H1 (cell line): ENCODE data around the gene VAT1L. TPM values are rescaled to one million over a fixed set of nuclear protein-coding genes. Genes with fewer than 3 reads are reported as not detected.

Experiments
- CTCF ChIA-PET: fragments of 300-600 bp; sonication (Branson Sonifier 250); formaldehyde crosslinking; loops from one replicate; lab custom pipeline; 2021; ENCODE audit not compliant: partially characterized antibody; lab: Charles Lee
- POLR2A ChIA-PET: fragments of 300-600 bp; sonication (Branson Sonifier 250); formaldehyde crosslinking; loops from one replicate; lab custom pipeline; 2021; ENCODE audit warnings: inconsistent platforms; ENCODE audit not compliant: partially characterized antibody; lab: Charles Lee
- DNase-seq, 2 experiments: peaks; one replicate each; pipeline versions ENCODE4 v3.0.0 to v3.0.0-alpha.2; 2010 to 2022; ENCODE audit warnings: low spot score in 2 of 2, low read depth in 1 of 2, mixed read lengths in 1 of 2
- FAIRE-seq: peaks from 2 replicates; lab custom pipeline; 2011; peaks lifted over from hg19 to GRCh38; lab: Jason Lieb, UNC
- H2AFZ ChIP-seq: 2 replicates; pipeline ENCODE4 v1.8.1; 2012; ENCODE audit warnings: low read length, inconsistent platforms
- H2AK5ac ChIP-seq: 2 replicates; pipeline ENCODE4 v1.6.1; 2013; ENCODE audit warnings: low read depth, low read length
- H2BK120ac ChIP-seq: replicated peaks from 2 replicates; pipeline ENCODE3; 2013; ENCODE audit warnings: low read depth, low read length, inconsistent platforms
- H2BK12ac ChIP-seq: 2 replicates; pipeline ENCODE4 v1.6.1; 2013; ENCODE audit warnings: low read depth, low read length
- H2BK15ac ChIP-seq: 2 replicates; pipeline ENCODE4 v1.6.1; 2013; ENCODE audit warnings: low read length
- H2BK20ac ChIP-seq: 2 replicates; pipeline ENCODE4 v1.6.1; 2013; ENCODE audit warnings: low read length
- H2BK5ac ChIP-seq: 2 replicates; pipeline ENCODE4 v1.6.1; 2013; ENCODE audit warnings: low read depth, low read length
- H3K14ac ChIP-seq: 2 replicates; pipeline ENCODE4 v1.6.1; 2013; ENCODE audit warnings: inconsistent platforms; ENCODE audit not compliant: insufficient read length
- H3K18ac ChIP-seq: 2 replicates; pipeline ENCODE4 v1.6.1; 2013; ENCODE audit warnings: low read length; ENCODE audit errors: extremely low read depth
- H3K23ac ChIP-seq: 2 replicates; pipeline ENCODE4 v1.6.1; 2013; ENCODE audit warnings: inconsistent platforms; ENCODE audit not compliant: insufficient read length
- H3K23me2 ChIP-seq: 2 replicates; pipeline ENCODE4 v1.6.1; 2013; ENCODE audit warnings: low read depth, low read length
- H3K27ac ChIP-seq: 2 replicates; pipeline ENCODE4 v1.6.1; 2011; ENCODE audit warnings: low read depth, low read length, inconsistent platforms
- H3K27me3 ChIP-seq, 4 experiments: replicated peaks in 1 of 4; 1 replicate in 1 of 4; 2 replicates in 3 of 4; pipeline versions ENCODE4 v1.6.1 to v1.8.1; 2011 to 2013; ENCODE audit warnings: low read length in 3 of 4, mild to moderate bottlenecking in 3 of 4, inconsistent platforms in 2 of 4, mixed read lengths in 2 of 4, moderate library complexity in 1 of 4; ENCODE audit not compliant: control insufficient read depth in 3 of 4, insufficient read depth in 3 of 4; ENCODE audit errors: extremely low read depth in 1 of 4
- H3K36me3 ChIP-seq, 4 experiments: 2 replicates each; pipeline versions ENCODE4 v1.6.1 to v1.8.1; 2011 to 2013; ENCODE audit warnings: mild to moderate bottlenecking in 4 of 4, low read length in 3 of 4, moderate library complexity in 2 of 4, control low read depth in 1 of 4, inconsistent platforms in 1 of 4; ENCODE audit not compliant: insufficient read depth in 4 of 4, control insufficient read depth in 2 of 4
- H3K4ac ChIP-seq: replicated peaks from 2 replicates; pipeline ENCODE3; 2013; ENCODE audit warnings: low read length, low read depth, mixed read lengths, inconsistent platforms; ENCODE audit not compliant: insufficient read length
- H3K4me1 ChIP-seq, 4 experiments: replicated peaks in 1 of 4; 1 replicate in 1 of 4; 2 replicates in 3 of 4; pipeline versions ENCODE4 v1.6.1 to v1.8.1; 2011 to 2013; ENCODE audit warnings: low read length in 3 of 4, inconsistent platforms in 2 of 4, mixed read lengths in 1 of 4; ENCODE audit not compliant: insufficient read depth in 4 of 4, control insufficient read depth in 3 of 4
- H3K4me2 ChIP-seq, 2 experiments: 2 replicates each; pipeline versions ENCODE4 v1.6.1 to v1.8.1; 2011 to 2013; ENCODE audit warnings: low read depth in 2 of 2, low read length in 2 of 2, control low read depth in 1 of 2, inconsistent platforms in 1 of 2, mild to moderate bottlenecking in 1 of 2; ENCODE audit not compliant: insufficient read depth in 1 of 2
- H3K4me3 ChIP-seq, 4 experiments: fragments of 200-600, 300-600 bp in 1 of 4; sonication (generic), shearing (Covaris generic), sonication (Bioruptor Twin) in 1 of 4; 2 replicates each; pipeline versions ENCODE4 v1.5.1 to v1.8.1; 2011 to 2016; ENCODE audit warnings: low read length in 4 of 4, low read depth in 3 of 4, control low read depth in 2 of 4, inconsistent platforms in 2 of 4, mild to moderate bottlenecking in 2 of 4, mixed read lengths in 1 of 4, moderate library complexity in 1 of 4; ENCODE audit not compliant: insufficient read depth in 2 of 4; ENCODE audit errors: extremely low read depth in 1 of 4
- H3K56ac ChIP-seq: replicated peaks from 2 replicates; pipeline ENCODE3; 2013; ENCODE audit warnings: low read depth, mild to moderate bottlenecking, mixed read lengths, low read length, inconsistent platforms; ENCODE audit not compliant: insufficient read length
- H3K79me1 ChIP-seq: 2 replicates; pipeline ENCODE4 v1.6.1; 2013; ENCODE audit warnings: low read depth, low read length, control low read depth
- H3K79me2 ChIP-seq, 2 experiments: 2 replicates each; pipeline versions ENCODE4 v1.6.1 to v1.8.1; 2012 to 2013; ENCODE audit warnings: low read length in 2 of 2, mild to moderate bottlenecking in 2 of 2, inconsistent platforms in 1 of 2; ENCODE audit not compliant: insufficient read depth in 2 of 2, control insufficient read depth in 1 of 2
- H3K9ac ChIP-seq, 4 experiments: replicated peaks in 1 of 4; 1 replicate in 1 of 4; 2 replicates in 3 of 4; pipeline versions ENCODE4 v1.6.1 to v1.8.1; 2011 to 2013; ENCODE audit warnings: low read depth in 3 of 4, low read length in 3 of 4, control low read depth in 2 of 4, mild to moderate bottlenecking in 2 of 4, moderate library complexity in 2 of 4, inconsistent platforms in 1 of 4; ENCODE audit errors: extremely low read depth in 1 of 4
- H3K9me3 ChIP-seq, 2 experiments: 2 replicates each; pipeline versions ENCODE4 v1.6.1 to v1.8.1; 2012 to 2013; ENCODE audit warnings: mild to moderate bottlenecking in 2 of 2, moderate library complexity in 2 of 2, control low read depth in 1 of 2, inconsistent platforms in 1 of 2, low read depth in 1 of 2, low read length in 1 of 2, mixed read lengths in 1 of 2; ENCODE audit not compliant: insufficient read depth in 2 of 2
- H4K20me1 ChIP-seq, 2 experiments: replicated peaks in 1 of 2; 2 replicates each; pipeline versions ENCODE3 to v1.8.1; 2011 to 2013; ENCODE audit warnings: inconsistent platforms in 2 of 2, low read length in 2 of 2, mild to moderate bottlenecking in 1 of 2; ENCODE audit not compliant: insufficient read depth in 2 of 2, control insufficient read depth in 1 of 2
- H4K5ac ChIP-seq: 2 replicates; pipeline ENCODE4 v1.6.1; 2013; ENCODE audit warnings: low read length, low read depth, mixed read lengths, inconsistent platforms; ENCODE audit not compliant: insufficient read length
- H4K8ac ChIP-seq: 2 replicates; pipeline ENCODE4 v1.8.0; 2013; ENCODE audit warnings: mild to moderate bottlenecking, moderate library complexity, low read length, inconsistent platforms; ENCODE audit not compliant: insufficient read depth; ENCODE audit errors: extremely low read depth
- H4K91ac ChIP-seq: replicated peaks from 2 replicates; pipeline ENCODE3; 2013; ENCODE audit warnings: low read length, mixed read lengths, inconsistent platforms; ENCODE audit not compliant: insufficient read length
- ASH2L ChIP-seq: fragments of 200-600, 300-600 bp; sonication (generic); IDR thresholded peaks from one replicate; pipeline ENCODE4 v1.7.1; 2017; ENCODE audit warnings: low read length
- CBX5 ChIP-seq: fragments of 300-800, 300-1000 bp; sonication (generic); IDR thresholded peaks from 2 replicates; pipeline ENCODE4 v1.7.1; 2016; ENCODE audit warnings: antibody characterized with exemption, low read length, low read depth
- CHD2 ChIP-seq: IDR thresholded peaks from 2 replicates; pipeline ENCODE4 v1.6.1; 2012; ENCODE audit warnings: low read length, improper control_type of control experiment
- EP300 ChIP-seq, 2 experiments: IDR thresholded peaks; 1 replicate in 1 of 2; 2 replicates in 1 of 2; pipeline ENCODE4 v1.6.1; 2011 to 2012; ENCODE audit warnings: low read depth in 2 of 2, low read length in 2 of 2, mild to moderate bottlenecking in 2 of 2, borderline replicate concordance in 1 of 2, inconsistent platforms in 1 of 2, moderate library complexity in 1 of 2
- GABPA ChIP-seq: IDR thresholded peaks from 2 replicates; pipeline ENCODE4 v1.6.1; 2011; ENCODE audit warnings: mild to moderate bottlenecking, low read length, moderate library complexity, borderline replicate concordance; ENCODE audit not compliant: insufficient read depth
- JUN ChIP-seq: IDR thresholded peaks from 2 replicates; pipeline ENCODE4 v1.6.1; 2011; ENCODE audit warnings: low read depth, mild to moderate bottlenecking, improper control_type of control experiment, low read length
- KDM1A ChIP-seq: fragments of 200-600, 300-600 bp; sonication (generic); IDR thresholded peaks from 2 replicates; pipeline ENCODE4 v1.7.1; 2016; ENCODE audit warnings: mild to moderate bottlenecking, low read length, borderline replicate concordance
- MAFK ChIP-seq: IDR thresholded peaks from 2 replicates; pipeline ENCODE4 v1.6.1; 2012; ENCODE audit warnings: low read depth, mild to moderate bottlenecking, improper control_type of control experiment, low read length
- PHF8 ChIP-seq: fragments of 200-600 bp; sonication (generic); conservative IDR thresholded peaks from 2 replicates; pipeline ENCODE4 v1.7.1; 2012; ENCODE audit warnings: low read depth, mild to moderate bottlenecking, inconsistent platforms, low read length, moderate library complexity
- RXRA ChIP-seq: IDR thresholded peaks from 2 replicates; pipeline ENCODE4 v1.6.1; 2011; ENCODE audit warnings: low read depth, mild to moderate bottlenecking, low read length, moderate library complexity; ENCODE audit not compliant: insufficient read depth
- SIX5 ChIP-seq: IDR thresholded peaks from 2 replicates; pipeline ENCODE4 v1.6.1; 2011; ENCODE audit warnings: mild to moderate bottlenecking, low read depth, low read length
- SP2 ChIP-seq: IDR thresholded peaks from 2 replicates; pipeline ENCODE4 v1.6.1; 2012; ENCODE audit warnings: mild to moderate bottlenecking, low read length, inconsistent platforms
- SP4 ChIP-seq: IDR thresholded peaks from 2 replicates; pipeline ENCODE4 v1.6.1; 2012; ENCODE audit warnings: low read length, inconsistent platforms
- SRF ChIP-seq: IDR thresholded peaks from 2 replicates; pipeline ENCODE4 v1.6.1; 2011; ENCODE audit warnings: mild to moderate bottlenecking, low read depth, low read length, moderate library complexity
- SUZ12 ChIP-seq: fragments of 200-600 bp; sonication (generic); IDR thresholded peaks from 2 replicates; pipeline ENCODE4 v1.6.1; 2012; ENCODE audit warnings: mild to moderate bottlenecking, inconsistent platforms, low read length, moderate library complexity, mixed read lengths
- WGBS, 2 experiments: shearing (Covaris generic) in 1 of 2; methylation state at CpG; one replicate each; pipeline versions ENCODE4 v1.1.6 to v1.1.7; 2013 to 2015; ENCODE audit warnings: low lambda C conversion rate in 2 of 2, mixed read lengths in 2 of 2, inconsistent platforms in 1 of 2, low coverage in 1 of 2, missing lambda C conversion rate in 1 of 2; ENCODE audit not compliant: insufficient replicate concordance in 2 of 2, insufficient coverage in 1 of 2, insufficient read length in 1 of 2; ENCODE audit errors: extremely low coverage in 1 of 2, missing lambda C conversion rate in 1 of 2; 5-methylcytosine and 5-hydroxymethylcytosine counted together
- polyA plus RNA-seq, 7 experiments: library from polyadenylated mRNA; depleted of rRNA in 3 of 7; stranded (reverse) in 5 of 7; unstranded in 2 of 7; fragments of >200 nt in 5 of 7; fragments of 200-250 nt in 2 of 7; gene quantifications; 1 replicate in 5 of 7; 2 replicates in 1 of 7; 4 replicates in 1 of 7; pipeline versions ENCODE4 v1.2.1 to v1.2.3, GENCODE V29; 2011 to 2013; ENCODE audit warnings: missing spikeins in 2 of 7, mixed read lengths in 2 of 7
- total RNA-seq: library from RNA; stranded (reverse); fragmentation: NEBNext Ultra II Directional; extraction: Animal tissue kit (Norgen Biotek cat#: 25700); gene quantifications from 2 replicates; pipeline ENCODE4 v1.2.1, GENCODE V29; 2021

VAT1L gene
- total and polyA plus RNA-seq, 2 of the 8 experiments (the other 6 are each of a cell fraction or from before 2014, with no cell fraction given): 46.3 to 48.2 TPM

GRCh38 chr16:77758046-77758445 is 30.3 kb upstream of the VAT1L start:
- Histone ChIP-seq H2BK5ac (no peak overlapping the region), H3K4ac (no peak overlapping the region), H4K8ac (no peak overlapping the region), H4K91ac (no peak overlapping the region), H3K56ac (no peak overlapping the region), H2BK20ac (no peak overlapping the region), H2BK120ac (no peak overlapping the region), H2AFZ (no peak overlapping the region), H3K18ac (no peak overlapping the region), H4K5ac (no peak overlapping the region), H4K20me1 (no peaks in the 10 kb centered on the region), H3K9me3 (no peaks in the 10 kb centered on the region), H3K4me3 (no peak overlapping the region), H3K27me3 (peaks cover 0 to 2% (median 0%) of the 10 kb centered on the region in 4 experiments; a peak in 1 of 7 replicates), H3K27ac (no peak overlapping the region), H3K23ac (no peak overlapping the region), H2AK5ac (no peak overlapping the region), H3K23me2 (no peaks in the 10 kb centered on the region), H3K79me1 (no peaks in the 10 kb centered on the region), H3K4me2 (no peak overlapping the region), H3K4me1 (no peaks in the 10 kb centered on the region), H2BK15ac (no peak overlapping the region), H2BK12ac (no peak overlapping the region), H3K36me3 (no peaks in the 10 kb centered on the region), H3K9ac (no peak overlapping the region), H3K14ac (no peak overlapping the region), H3K79me2 (no peaks in the 10 kb centered on the region)
- ChIA-PET POLR2A (no interaction called here), CTCF (interaction anchor here (1.0 to 1.4 kb wide), 2 partner anchors 17 to 26 kb away, joined by 3 to 5 read pairs; no protein-coding TSS in a partner anchor)
- FAIRE-seq (no peak), DNase-seq (no peak)
- WGBS, 2 experiments: 88% methylated on average over 5 of the region's 5 CpGs; no CpG with 5 or more reads in 1 of the 2 experiments
- TF ChIP-seq SRF (no peak), EP300 (IDR thresholded peaks at IDR 0.05; ENCODE audit: borderline replicate concordance in 1 of 2, low read depth in 2 of 2, low read length in 2 of 2) (no peak), PHF8 (no peak), CBX5 (no peak), MAFK (no peak), ASH2L (no peak), SP4 (no peak), SP2 (no peak), KDM1A (no peak), RXRA (no peak), CHD2 (no peak), SUZ12 (no peak), JUN (no peak), GABPA (no peak), SIX5 (no peak)
